Measurements from ENCODE around the gene AGL.
"Not testable (repeated sequence)": the region's sequence is repeated elsewhere in the genome, so short reads cannot be mapped to it uniquely, and the experiment has no call there.

Gene AGL

DNA sequence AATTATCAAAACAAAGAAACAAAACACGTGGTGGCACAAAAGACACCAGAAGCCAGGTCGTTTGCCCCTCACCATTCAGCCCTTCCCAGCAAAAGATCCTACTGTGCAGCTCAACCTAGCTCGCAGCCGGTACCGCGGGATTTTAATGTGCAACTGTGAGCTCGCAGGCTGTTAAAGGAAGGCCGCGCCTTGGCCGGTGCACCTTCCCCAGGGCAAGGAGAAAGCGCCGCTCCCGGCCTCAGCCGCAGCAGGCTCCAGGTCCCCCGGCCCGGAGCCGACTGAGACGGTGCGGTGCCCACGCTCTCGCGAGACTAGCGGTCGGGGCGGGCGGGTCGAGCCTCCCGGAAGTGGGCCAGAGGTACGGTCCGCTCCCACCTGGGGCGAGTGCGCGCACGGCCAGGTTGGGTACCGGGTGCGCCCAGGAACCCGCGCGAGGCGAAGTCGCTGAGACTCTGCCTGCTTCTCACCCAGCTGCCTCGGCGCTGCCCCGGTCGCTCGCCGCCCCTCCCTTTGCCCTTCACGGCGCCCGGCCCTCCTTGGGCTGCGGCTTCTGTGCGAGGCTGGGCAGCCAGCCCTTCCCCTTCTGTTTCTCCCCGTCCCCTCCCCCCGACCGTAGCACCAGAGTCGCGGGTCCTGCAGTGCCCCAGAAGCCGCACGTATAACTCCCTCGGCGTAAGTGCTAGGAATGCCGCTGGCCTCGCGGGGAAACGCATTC is at the start of gene AGL:
Gene AGL, plus strand, starts transcription at position 618 of the 715 bp plus-strand sequence. CDS start 682 bp downstream, outside the sequence.
- peak; percentile 89 for DNase-seq

DNA sequence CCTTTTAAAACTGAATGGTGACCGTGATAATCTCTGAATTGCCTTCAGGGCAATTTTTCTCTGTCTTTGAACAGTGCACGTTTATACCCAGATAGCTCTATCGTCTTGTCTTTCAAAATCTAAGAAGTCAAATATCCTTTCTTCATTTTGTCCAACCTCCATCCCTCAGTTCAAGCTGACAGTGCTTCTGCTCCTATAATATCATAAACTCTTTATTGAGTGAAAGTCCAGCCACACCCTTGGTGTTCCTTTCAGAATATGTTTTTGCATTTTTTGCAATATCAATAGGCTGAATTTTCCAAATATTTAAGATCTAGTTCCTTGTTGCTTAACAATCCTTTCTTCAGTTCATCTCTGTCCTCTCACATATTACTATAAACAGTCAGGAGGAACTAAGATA is 48.6 kb upstream of the AGL start:
- no peak for DNase-seq

DNA sequence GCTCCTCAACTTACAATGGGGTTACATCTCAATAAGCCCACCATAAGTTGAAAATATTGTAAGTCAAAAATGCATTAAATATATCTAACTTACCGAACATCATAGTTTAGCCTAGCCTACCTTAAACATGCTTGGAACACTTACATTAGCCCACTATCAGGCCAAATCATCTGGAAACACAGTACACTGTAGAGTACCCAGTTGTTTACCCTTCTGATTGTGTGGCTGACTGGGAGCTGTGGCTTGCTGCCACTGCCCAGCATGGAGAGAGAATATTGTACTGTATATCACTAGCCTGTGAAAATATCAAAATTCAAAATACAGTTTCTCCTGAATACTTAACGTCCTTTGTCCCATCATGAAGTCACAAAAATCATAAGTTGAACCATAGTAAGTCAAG is 43.3 kb upstream of the AGL start:
- DNase-seq = no peak

DNA sequence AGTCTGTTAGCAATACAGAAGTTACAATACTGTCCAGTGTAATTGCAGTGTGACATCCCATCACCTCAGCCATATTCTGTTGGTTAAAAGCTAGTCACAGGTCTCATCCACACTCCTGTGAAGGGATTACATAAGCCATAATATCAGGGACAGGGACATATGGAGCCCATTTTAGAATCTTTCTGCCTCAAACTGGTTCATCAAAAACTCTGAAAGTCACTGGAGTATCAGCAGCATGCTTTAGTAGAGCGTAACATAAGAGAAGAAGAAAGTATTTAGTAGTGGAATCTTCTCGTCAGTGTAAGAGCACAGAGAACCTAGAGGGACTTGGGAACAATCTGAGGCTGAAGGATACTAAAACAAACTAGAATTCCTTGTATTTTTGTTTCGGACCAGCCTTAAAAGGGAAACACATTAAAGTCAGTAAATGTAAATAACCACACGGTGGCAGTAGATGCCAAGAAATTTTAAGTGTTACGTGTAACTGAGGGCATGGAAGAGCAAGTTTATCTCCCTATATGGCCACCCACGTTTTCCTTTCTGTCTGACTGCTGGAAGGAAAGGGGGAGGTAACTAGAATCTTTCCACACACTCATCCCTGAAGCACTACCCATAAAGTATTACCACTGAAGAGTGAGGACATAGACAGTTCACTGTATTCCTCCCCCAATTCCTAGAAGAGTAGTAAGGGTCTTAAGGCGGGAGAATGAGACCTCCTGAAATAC is 41.6 kb upstream of the AGL start:
- DNase-seq = peak; percentile 39

DNA sequence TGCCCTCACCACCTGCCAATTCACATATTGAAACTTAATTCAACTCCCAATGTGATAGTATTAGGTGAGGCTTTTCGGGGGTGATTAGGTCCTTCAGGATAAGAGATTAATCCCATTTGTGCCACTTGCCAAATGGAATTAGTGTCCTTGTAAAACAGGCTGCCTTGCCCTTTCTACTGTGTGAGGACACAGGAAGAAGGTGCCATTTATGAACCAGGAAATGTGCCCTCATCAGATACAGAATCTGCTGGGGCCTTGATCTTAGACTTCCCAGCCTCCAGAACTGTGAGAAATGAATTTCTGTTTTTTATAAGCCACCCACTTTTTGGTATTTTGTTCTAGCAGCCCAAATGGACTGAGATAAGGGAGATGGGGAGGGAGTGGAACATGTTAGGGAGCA is 39.1 kb upstream of the AGL start:
- no peak for DNase-seq

GRCh38 chr1:99811747-99812146 is 38.4 kb upstream of the AGL start:
- DNase-seq = no peak

DNA sequence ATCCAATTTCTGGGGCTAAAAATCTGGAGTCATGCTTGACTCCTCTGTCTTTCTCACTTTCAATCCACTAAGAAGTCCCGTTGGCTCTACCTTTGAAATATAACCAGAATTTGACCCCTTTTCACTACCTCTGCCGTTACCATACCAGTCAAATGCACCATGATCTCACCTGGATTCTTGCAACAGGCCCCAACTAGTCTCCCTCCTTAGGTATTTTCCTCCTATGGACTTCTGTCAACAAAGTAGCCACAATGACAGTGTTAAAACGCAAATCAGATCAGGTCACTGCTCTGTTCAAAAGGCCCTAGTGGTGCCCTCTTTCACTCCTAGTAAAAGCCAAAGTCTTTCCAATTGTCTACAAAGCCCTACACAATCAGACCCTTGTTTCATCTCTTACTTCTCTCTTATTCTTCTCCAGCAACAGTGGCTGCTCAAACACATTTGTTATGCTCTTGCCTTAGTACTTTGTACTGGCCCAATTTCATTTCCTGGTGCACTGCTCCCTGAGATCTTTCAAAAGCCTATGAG is 35.7 kb upstream of the AGL start:
- DNase-seq = no peak

DNA sequence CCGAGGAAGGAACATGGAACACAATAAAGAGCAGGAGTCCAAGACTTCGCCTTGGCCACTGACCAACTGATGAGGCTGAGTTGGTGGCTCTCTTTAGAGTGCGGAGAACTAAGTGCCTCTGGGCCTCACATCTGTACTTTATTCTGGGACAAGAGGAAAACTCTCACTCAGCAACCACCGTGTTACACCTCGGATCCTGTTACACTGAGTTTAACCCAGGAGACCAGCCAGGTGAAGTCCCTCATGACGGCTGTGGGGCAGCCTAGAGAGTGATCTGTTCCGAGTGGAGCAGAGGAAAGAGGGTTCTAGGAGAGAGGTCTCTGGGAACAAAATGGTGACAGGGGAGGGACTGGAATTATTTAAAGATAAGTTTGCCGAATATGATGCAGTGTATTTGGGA is 33.5 kb upstream of the AGL start:
- DNase-seq = no peak

DNA sequence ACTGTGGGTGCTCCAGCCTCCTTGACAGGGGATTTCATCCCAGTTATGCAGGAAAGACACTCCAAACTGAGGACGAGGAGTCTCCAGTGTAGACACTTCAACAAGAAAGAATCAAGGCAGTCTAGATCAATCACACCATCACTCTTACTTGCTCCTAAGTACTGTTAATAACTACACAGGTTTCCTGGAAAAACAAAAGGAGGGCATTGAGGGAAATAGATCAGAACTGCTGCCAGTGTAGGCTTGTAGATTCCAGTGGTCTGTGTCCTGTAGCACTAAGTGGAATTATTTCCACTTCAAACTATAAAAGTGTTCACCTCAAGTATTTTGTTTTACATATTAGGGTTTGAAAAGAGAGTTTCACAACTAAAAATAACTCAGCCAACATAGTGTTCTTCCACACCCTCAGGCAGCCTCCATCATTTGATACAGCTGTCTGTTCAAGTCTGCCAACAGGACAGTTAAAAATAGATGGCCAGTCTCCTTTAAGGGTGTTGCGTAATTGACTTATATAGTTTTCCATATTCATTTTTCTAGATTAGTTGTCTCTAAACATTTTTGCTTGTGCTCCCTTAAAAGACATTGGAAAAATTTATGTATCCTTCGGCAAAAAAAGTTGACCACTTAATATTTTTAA is 32.0 kb upstream of the AGL start:
- DNase-seq = no peak

GRCh38 chr1:99820546-99820945 is 29.6 kb upstream of the AGL start:
- DNase-seq = peak; percentile 29

GRCh38 chr1:99825098-99825497 is 25.1 kb upstream of the AGL start:
- DNase-seq = no peak

DNA sequence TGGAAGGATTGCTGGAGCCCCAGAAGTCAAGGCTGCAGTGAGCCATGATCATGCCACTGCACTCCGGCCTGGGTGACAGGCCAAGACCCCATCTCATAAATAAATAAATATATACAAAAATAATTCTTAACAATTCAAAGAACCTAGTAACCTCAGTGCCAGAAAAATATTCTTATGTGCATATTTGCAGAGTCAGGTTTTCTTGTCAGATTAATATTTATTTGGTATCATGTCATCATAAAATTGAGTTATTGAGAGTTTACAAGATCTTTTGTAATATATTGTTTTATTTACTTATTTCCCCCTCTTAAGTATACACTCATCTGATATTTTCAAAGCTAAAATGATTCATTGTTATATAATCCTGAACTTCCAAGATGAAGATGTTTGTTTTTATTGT is 24.5 kb upstream of the AGL start:
- DNase-seq = no peak

GRCh38 chr1:99827970-99828369 is 22.2 kb upstream of the AGL start:
- no peak for DNase-seq

GRCh38 chr1:99829269-99829668 is 20.9 kb upstream of the AGL start:
- no peak for DNase-seq

DNA sequence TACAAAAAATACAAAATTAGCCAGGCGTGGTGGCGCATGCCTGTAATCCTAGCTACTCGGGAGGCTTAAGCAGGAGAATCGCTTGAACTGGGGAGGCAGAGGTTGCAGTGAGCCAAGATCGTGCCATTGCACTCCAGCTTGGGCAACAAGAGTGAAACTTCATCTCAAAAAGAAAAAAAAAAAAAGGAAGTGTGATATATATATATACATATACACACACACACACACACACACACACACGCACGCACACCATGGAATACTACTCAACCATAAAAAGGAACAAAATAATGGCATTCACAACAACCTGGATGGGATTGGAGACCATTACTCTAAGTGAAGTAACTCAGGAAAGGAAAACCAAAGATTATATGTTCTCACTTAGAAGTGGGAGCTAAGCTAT is 16.2 kb upstream of the AGL start:
- DNase-seq = not testable (repeated sequence)

DNA sequence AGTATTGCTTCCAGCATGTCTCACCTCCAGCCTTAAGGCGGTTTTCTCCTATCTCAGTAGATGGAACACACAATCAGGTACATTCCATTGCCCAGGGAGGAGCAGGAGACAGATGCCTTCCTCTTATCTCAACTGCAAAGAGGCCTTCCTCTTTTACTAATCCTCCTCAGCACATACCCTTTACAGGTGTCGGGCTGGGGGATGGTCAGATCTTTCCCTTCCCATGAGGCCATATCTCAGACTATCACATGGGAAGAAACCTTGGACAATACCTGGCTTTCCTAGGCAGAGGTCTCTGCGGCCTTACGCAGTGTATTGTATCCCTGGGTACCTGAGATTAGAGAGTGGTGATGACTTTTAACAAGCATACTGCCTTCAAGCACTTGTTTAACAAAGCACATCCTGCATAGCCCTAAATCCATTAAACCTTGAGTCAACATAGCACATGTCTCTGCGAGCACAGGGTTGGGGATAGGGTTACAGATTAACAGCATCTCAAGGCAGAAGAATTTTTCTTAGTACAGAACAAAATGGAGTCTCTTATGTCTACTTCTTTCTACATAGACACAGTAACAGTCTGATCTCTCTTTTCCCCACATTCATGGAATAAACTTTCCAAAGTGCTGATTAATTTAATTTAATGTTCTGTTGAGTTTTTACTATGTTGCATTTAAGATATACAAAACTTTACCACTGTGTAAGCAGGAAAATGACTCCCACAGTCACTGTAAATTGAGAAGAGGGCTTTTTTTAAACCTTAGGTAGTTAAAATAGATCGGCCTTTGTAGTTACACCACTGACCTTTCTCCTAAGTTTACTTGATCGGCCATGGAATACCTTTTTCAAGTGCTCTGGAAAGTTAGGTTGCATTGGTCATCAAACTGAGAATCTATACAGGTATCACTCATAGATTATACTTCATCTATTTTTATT is 13.7 kb upstream of the AGL start:
- not testable (repeated sequence) for DNase-seq

- DNase-seq = not testable (repeated sequence)
Observed at GRCh38 chr1:99840353-99840752, 9.8 kb upstream of the AGL start.

DNA sequence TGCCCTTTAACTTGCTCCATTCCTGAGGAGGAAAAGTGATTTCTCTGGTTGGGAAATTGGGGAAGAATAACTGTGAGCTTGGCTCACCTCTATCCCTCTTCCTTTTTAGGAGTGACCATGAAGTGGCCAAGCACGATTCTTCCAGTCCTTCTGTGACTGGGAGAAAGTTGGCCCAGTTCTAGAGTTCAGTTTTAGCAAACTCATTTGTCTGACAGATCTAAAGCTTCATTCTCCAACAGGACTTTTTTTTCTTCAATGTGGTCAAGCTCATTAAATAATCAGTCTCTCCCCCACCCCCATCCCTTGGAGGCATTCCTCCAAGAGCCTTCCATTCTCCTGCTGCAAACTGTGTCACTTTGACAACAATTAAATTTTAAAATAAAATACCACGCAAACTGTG is 6.4 kb upstream of the AGL start:
- DNase-seq = no peak

GRCh38 chr1:99845201-99845600 is 5.0 kb upstream of the AGL start:
- DNase-seq = not testable (repeated sequence)

- peak; percentile 8 for DNase-seq
Observed at GRCh38 chr1:99849413-99849743, 783 bp upstream of the AGL start.

GRCh38 chr1:99850459-99851291 is 514 bp downstream of the AGL start:
- DNase-seq = no peak

Measured in CD4-positive, alpha-beta T cell treated with Interleukin-6 for 4 hours (primary cell).